ENCODE data around the gene PEX3.

Gene PEX3, protein sequence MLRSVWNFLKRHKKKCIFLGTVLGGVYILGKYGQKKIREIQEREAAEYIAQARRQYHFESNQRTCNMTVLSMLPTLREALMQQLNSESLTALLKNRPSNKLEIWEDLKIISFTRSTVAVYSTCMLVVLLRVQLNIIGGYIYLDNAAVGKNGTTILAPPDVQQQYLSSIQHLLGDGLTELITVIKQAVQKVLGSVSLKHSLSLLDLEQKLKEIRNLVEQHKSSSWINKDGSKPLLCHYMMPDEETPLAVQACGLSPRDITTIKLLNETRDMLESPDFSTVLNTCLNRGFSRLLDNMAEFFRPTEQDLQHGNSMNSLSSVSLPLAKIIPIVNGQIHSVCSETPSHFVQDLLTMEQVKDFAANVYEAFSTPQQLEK

DNA sequence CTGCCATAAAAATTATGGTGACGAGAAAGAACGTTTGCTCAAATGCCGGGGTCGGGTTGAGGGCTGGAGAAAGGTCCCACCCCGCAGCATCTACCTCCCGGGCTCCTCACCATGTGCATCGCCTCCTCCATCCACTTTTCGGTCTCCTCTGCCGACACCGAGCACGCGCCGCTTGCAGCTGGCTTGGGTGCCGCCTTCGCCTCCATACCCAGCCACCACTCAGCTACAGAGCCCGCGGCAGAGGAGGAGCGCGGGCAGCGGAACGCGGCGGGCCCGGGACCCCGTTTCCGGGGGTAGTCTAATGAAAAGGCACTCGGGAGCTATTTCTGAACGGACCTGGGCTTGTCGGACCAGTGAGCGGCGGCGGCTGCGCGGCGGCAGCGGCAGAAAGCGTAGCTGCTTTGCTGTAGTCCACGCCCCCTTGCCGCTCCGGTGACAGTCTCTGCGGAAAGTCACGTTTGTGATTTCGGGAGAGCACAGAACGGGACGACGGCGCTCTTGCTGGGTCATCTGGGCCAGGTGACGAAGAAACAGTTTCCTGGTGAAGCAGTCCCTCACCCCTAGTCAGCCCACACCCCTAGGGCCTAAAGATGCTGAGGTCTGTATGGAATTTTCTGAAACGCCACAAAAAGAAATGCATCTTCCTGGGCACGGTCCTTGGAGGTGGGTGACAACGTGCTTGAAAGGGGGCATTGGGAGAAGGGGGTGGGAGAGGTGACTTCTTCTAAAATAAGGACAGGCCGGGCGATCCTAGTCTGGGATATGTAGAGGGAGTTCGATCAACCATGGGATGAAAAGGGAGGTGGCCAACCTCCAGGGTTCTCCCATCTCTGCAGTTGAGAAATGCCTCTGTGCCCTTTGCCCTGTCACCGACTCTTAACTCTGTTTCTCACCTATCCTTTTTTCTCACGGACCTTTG lies at the start of gene PEX3, which contains the start of gene ADAT2:
Gene PEX3, plus strand, starts transcription at position 353 of the 919 bp plus-strand sequence. Its CDS starts 238 bp downstream, at position 591.
Gene ADAT2, minus strand, starts transcription at position 243 of the 919 bp plus-strand sequence. Its CDS starts 37 bp downstream, at position 206.
- peak; percentile 88 for DNase-seq (ENCODE audit: low spot score)

DNA sequence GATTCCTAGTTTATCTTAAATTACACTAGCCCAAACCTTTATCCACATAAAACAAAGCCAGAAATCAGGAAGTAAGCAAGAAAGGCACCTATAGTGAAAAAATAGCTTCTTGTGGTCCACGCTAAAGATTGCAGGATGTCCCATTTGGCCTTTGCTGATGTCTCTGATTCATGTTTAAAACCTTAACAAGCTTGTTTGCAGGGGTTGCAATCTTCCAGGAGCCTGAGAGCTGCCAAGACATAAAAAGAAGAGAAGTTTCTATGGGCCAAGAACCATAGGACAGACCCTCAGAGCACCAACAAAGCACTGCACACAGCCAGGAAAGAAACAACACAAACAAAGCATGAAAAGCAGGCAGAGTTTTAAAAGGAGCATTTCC lies 49.5 kb upstream of the PEX3 start:
- no peak for DNase-seq (ENCODE audit: low spot score)

GRCh38 chr6:143401636-143402370 lies 48.8 kb upstream of the PEX3 start:
- DNase-seq (ENCODE audit: low spot score): no peak

GRCh38 chr6:143402721-143403336 lies 47.8 kb upstream of the PEX3 start:
- DNase-seq (ENCODE audit: low spot score): no peak

DNA sequence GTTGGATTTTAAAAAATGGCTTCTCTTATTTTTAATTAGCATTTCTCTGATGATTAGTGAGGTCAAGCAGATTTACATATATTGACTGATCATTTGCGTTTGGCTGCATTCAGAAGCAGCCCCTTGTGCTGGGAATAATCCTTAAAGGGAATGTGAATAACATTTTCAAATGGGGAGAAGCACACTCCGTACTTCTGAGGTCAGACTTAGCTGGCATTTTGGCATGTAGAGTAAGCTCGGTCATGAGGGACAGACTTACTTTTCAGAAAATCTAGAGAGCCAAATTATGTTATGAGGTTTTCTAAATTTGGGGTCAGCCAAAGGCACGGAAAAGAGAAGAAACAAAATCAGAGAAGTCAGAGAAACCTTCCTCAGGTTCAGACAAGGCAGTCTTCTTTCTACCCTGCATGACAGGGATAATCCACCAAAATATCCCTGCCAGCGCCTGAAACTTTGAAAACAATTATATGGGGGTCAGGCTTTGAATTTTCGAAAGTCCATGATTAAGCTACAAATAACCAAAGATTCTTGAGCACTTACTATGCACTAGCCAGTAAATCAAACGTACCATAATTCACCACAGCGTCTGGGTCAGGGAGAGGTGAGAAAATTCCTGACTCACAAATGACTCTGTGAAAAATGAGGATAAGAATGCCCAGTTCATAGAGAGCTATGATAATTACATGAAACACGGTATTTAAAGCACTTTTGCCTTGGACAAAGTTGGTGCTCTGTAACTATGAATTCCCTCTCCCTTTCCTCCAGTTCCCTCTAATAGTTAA lies 45.0 kb upstream of the PEX3 start:
- no peak for DNase-seq (ENCODE audit: low spot score)

DNA sequence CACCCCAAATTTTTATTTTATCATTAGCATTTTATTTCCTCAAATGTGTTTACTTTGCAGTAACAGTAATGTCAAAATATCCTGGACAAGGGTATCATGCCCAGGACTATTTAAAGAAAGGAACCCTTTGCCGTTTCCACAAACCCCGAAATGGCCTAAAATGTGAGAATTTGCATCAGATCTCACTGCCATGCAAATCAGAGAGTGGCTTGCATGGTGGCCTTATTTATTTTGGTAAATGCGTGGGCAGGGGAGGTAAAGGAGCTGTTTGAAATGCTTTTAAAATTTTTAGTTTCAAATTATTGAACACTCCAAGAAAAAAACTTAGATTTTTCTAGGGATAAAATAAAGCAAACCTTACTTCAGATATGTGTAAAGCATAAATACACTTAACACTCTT lies 43.9 kb upstream of the PEX3 start:
- DNase-seq (ENCODE audit: low spot score): no peak

DNA sequence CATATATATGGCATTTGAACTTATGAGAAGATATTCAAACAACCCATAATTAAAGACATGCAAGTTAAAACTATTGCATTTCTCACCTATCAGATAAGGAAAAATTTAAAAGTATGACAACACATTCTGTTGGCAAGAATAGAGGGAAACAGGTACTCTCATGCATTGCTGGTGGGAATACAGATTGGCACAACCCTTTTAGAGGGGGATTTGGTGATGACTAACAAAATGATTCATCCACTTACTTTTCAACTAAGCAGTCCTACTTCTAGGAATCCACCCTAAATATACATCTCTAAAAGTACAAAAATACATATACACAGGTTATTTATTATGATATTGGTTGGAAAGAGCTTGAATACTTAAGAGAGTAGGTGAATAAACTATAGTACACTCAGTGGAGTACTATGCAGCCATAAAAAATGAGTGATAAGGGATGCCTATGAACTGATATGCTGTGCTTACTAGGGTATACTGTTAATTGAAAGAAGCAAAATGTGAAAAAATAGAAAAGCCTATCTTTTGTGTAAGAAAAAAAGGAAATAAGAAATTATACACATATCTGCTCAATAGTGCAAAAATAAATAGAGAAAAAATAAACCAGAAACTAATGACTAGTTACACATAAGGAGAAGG lies 42.3 kb upstream of the PEX3 start:
- DNase-seq (ENCODE audit: low spot score): no peak

GRCh38 chr6:143408787-143409162 lies 41.8 kb upstream of the PEX3 start:
- DNase-seq (ENCODE audit: low spot score): no peak

GRCh38 chr6:143410859-143411270 lies 39.7 kb upstream of the PEX3 start:
- no peak for DNase-seq (ENCODE audit: low spot score)

- no peak for DNase-seq (ENCODE audit: low spot score)
Observed at GRCh38 chr6:143414769-143415168, 35.8 kb upstream of the PEX3 start.

DNA sequence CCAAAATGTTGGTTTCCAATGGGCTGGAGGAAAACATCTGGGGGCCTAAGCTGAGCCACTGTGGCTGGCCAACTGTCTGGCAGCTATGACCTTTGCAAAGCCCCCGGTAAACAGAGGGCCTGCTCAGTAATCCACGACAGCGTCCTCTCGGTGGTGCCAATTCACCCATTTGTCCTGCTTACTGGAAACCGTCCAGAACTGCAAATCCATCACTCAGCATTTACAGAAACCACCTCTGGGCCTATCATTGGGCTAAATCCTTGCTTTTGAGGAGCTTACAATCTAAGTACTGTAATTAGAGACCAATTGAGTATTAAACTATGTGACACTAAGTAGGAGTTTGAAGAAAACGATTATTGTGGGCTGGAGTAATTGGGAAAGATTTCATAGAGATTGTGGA lies 31.1 kb upstream of the PEX3 start:
- no peak for DNase-seq (ENCODE audit: low spot score)

DNA sequence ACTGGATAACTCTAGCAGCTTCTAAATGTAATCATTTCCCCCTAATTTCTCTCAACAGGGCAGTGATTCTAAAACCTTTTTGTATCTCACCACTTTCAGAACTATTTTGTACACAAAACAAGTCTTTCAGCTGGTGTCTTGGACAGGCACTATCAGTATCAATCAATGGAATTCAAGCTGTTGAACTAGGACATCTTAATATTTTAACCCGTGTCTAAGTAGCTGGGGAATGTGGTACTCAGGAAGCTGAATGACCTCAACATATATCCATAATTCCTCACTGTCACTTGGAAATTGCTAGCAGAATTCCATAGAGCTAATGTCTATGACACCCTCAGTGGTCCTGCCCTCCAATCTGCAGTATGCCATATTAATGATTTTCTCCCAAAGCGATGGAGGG lies 24.6 kb upstream of the PEX3 start:
- no peak for DNase-seq (ENCODE audit: low spot score)

GRCh38 chr6:143427109-143427817 lies 23.3 kb upstream of the PEX3 start:
- DNase-seq (ENCODE audit: low spot score): peak; percentile 63

GRCh38 chr6:143429970-143430369 lies 20.6 kb upstream of the PEX3 start:
- DNase-seq (ENCODE audit: low spot score): no peak

DNA sequence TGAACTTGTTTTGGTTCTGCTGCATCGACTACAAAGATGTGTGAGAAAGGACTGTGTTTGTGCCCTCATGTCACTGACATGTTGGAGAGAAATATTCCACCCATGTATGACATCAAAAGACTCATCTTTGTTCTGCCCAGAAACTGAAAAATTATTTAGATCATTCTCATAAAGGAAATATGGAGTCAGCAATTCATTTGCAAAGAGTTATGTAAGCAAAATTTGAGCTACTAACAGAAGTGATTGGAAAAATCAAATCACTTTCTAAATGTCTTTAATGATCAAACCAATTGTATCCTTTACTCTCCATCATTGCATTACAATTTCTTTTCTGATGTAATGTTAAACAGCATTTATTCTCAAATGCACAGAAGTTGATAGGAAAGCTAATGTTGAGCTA lies 19.4 kb upstream of the PEX3 start:
- no peak for DNase-seq (ENCODE audit: low spot score)

DNA sequence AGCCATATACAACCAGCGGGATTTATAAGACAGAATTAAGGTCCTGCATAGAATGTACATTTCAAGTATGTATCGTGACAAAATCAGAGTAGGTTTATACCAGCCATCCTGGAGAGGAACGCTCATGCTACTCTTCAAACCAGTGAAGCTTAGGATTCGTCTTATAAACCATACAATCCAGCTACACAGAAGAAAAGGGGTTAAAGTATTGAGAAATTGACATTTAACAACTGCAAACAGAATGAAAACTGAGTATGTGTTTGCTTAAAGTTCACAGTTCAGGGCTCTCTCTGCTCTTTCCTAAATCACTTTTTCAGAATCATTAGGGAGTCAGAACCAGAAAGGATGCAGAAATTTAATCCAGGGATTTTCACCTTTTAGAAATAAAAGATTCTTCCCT lies 18.0 kb upstream of the PEX3 start:
- DNase-seq (ENCODE audit: low spot score): no peak

- DNase-seq (ENCODE audit: low spot score): no peak
Observed at GRCh38 chr6:143441010-143441409, 9.6 kb upstream of the PEX3 start.

DNA sequence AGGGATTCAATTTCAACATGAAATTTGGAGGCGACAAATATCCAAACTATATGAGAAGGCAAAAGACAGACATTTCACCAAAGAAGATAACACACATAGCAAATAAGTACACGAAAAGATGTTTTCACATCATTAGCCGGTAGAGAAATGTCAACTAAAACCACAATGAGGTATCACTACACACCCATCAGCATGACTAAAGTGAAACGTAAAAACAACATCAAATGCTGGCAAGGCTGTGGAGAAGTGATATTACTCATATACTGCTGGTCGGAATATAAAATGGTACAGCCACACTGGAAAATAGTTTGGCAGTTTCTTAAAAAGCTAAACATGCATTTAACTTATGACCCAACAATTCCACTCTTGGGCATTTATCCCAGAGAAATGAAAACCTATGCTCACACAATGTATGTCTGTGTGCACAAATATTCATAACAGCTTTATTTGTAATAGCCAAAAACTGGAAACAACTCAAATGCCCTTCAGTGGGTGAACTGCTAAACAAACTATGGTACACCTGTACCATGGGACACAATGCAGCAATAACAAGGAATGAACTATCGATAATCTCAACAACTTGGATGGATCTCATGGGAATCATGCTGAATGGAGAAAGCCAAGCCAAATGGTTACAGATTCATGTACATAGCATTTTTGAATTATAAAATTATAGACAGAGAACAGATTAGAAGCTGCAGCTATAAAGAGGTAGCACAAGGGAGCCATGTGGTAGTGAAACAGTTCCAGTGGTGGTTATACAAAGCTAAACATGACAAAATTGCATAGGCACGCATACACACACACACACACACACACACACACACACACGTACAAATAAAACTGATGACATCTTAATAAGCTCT lies 8.7 kb upstream of the PEX3 start:
- DNase-seq (ENCODE audit: low spot score): no peak

DNA sequence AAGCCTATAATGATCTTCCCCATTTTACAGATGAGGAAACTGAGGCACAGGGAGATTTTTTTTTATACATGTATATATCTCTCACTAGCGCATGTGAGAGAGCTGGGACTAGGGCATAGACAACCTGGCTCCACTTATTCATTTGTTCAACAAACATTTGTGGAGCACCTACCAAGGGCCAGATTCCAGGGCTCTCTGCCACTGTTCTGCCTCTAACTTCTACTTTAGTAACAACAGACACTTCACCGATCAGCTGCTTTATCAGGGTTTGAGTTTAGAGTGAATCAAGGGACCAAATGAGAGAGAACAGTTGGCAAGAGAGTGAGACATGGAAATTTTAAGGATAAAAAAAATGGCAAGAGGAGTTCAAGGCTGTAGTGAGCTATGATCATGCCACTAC lies 7.5 kb upstream of the PEX3 start:
- DNase-seq (ENCODE audit: low spot score): no peak
